OCI-M1 (cell line): ENCODE data around the gene CPM.
"Not testable (repeated sequence)": the region's sequence is repeated elsewhere in the genome, so short reads cannot be mapped to it uniquely, and the experiment has no call there.

Experiments used
- DNase-seq: peaks from one replicate; lab custom pipeline; 2025; lab: John Stamatoyannopoulos, UW

Gene CPM

DNA sequence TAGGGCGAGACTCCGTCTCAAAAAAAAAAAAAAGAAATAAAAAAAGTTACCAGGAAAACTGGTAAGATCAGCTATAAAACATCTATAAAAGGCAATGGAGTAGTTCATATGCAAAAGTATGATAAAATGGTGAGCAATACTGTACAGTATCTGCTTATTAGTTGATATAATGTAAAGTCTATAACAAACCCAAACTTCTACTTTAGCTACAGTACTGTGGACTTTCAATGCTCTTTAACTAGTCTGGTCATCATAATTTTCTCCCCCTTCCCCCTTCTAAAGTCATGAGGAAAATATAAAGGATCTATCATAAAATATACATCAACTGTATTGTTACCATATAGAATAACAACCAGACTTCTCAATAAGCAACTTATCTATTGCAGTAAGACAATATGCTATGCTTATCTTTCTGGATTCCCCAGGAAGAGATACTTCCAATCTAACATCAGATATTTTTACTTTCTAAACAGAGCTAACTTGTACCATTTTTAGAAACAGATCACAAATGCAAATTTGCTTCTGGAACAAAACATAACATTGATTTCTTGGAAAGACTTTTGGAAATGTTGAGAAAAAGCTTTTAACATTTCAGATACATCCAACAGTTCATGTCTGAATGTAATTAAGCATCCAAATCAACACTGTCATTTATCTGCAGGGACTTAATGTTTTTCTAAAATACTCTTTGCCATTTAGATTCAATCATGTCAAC, 81.2 kb downstream of the CPM start:
- no peak for DNase-seq

DNA sequence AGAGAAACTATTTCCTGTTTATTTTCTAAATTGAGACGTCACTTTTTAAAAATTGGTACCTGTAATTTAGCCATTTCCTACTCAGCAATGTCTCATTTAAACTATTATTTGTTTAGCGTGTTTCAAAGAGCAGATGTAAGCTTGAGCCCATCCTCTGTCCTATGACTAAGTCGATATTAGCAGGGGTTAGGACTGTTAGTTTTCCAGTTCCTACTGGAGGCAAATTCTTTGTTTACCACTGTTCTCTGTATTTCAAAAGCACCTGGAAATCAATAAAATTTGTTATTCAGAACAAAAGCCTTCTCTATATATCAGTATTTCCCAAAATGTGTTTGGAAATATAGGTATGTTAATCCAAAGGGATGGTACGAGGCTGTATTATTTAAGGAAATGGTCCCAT, 82.6 kb downstream of the CPM start:
- no peak for DNase-seq

- DNase-seq = no peak
These were observed 86.2 kb downstream of the CPM start for GRCh38 chr12:68846811-68847210.

DNA sequence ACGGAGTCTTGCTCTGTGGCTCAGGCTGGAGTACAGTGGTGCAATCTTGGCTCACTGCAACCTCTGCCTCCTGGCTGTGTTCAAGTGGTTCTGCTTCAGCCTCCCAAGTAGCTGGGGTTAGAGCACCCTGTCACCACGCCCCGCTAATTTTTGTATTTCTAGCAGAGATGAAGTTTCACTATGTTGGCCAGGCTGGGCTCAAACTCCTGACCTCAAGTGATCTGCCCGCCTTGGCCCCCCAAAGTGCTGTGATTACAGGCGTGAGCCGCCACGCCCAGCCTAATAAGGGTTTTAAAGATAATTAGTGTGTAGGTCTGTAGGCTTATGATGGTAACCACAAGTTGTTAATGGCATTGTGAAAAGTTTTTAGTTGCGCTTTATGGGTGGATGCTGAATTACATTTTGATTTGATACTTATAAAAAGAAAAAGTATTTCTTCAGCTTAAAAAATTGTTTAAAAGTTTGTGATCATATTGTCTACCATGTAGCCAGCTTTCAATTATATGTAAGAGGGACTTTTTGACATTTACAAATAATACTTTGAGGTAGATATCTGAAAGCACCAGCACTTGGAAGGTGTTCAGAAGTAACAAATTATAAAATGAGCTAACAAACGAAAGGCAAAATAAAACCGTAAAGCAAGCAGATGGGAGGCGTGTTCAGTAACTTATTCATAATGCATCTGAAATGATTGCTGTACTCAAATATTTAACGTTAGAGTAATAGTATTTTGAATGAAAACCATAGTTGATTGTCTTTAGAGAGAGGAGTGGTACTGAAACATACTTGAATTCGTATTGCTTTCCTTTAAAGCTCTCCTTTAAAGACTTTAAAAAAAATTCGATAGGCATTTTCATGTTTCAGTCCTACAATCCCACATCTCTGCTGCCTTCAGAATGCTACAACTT, 87.9 kb downstream of the CPM start:
- DNase-seq = no peak

- no peak for DNase-seq
These were observed 88.6 kb downstream of the CPM start for GRCh38 chr12:68844318-68844745.

- no peak for DNase-seq
These were observed 90.0 kb downstream of the CPM start for GRCh38 chr12:68842784-68843567.

GRCh38 chr12:68842123-68842522, 90.8 kb downstream of the CPM start:
- DNase-seq = no peak

GRCh38 chr12:68841717-68842116, 91.3 kb downstream of the CPM start:
- no peak for DNase-seq

GRCh38 chr12:68841175-68841574, 91.8 kb downstream of the CPM start:
- DNase-seq = not testable (repeated sequence)

GRCh38 chr12:68839183-68840147, 93.5 kb downstream of the CPM start:
- DNase-seq = no peak

GRCh38 chr12:68838046-68838886, 94.7 kb downstream of the CPM start:
- DNase-seq = no peak

DNA sequence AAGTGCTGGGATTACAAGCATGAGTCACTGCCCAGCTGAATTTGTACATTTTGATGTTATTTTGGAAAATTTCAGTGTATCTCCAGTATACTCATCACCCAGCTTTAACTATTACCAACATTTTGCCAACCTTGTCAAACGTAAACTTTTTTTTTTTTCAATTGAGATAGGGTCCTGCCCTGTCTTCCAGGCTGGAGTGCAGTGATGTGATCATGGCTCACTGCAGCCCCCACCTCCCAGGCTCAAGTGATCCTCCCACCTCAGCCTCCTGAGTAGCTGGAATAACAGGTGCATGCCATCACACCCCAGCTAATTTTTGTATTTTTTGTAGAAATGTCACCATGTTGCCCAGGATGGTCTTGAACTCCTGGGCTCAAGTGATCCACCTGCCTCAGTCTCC, 95.8 kb downstream of the CPM start:
- DNase-seq = no peak

DNA sequence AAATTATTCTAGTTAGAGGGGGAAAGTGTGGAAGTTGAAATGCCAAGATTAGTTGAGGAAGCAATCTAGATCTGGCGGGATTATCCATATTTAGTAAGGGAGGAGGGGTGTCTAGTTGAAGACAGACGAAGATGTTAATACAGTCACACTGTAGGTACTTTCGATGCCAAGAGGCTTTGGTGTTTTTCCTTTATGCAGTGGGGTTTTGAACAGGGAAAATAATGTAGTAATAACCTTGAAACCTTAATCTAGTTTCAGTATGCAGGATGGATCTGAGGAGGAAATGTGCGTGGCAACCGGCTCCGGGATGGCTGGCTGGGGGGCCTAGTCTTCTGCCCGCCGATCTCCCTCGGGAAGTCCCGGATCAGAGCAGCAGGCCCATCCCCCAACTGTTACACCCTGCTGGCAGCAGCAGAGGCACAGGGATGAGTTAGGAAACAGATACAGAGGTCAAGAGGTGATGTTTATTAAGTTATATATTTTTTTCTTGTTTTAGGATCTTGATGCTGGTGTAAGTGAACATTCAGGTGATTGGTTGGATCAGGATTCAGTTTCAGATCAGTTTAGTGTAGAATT, 97.5 kb downstream of the CPM start:
- DNase-seq = no peak

GRCh38 chr12:68833508-68833907, 99.5 kb downstream of the CPM start:
- DNase-seq = no peak

- no peak for DNase-seq
These were observed 100.5 kb downstream of the CPM start for GRCh38 chr12:68832504-68832867.

- no peak for DNase-seq
These were observed 101.0 kb downstream of the CPM start for GRCh38 chr12:68831751-68832503.

- no peak for DNase-seq
These were observed 101.7 kb downstream of the CPM start for GRCh38 chr12:68831272-68831671.

- no peak for DNase-seq
These were observed 104.3 kb downstream of the CPM start for GRCh38 chr12:68828672-68829068.
